GM21367 (cell line): ENCODE measurements around the gene KRTAP5-6.

ENCODE experiments used
- ATAC-seq: cut with Tn5 transposase; IDR thresholded peaks from one replicate; pipeline ENCODE4 v1.9.1; 2021; ENCODE audit not compliant: unreplicated experiment

KRTAP5-6 gene

DNA sequence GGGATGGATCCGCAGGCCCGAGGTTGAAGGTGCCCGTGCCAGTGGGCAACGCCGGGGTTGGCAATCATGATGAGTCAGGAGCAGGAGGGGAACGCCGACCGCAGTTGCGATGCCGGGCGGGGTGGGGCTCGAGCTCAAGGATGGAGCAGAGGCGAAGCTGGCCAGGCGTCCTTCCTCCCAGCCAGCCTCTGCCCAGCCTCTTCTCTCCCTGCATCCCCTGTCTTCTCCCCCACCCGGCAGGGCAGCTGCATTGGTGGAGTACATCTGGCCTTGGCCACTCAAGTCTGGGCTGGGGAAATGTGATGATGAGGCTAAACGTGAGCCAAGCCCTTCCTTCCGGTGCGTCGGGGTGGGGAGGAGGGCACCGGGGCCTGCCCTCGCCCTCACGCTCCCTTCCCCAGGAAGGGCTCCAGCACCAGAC, 49.5 kb downstream of the KRTAP5-6 start:
- ATAC-seq, result no peak

DNA sequence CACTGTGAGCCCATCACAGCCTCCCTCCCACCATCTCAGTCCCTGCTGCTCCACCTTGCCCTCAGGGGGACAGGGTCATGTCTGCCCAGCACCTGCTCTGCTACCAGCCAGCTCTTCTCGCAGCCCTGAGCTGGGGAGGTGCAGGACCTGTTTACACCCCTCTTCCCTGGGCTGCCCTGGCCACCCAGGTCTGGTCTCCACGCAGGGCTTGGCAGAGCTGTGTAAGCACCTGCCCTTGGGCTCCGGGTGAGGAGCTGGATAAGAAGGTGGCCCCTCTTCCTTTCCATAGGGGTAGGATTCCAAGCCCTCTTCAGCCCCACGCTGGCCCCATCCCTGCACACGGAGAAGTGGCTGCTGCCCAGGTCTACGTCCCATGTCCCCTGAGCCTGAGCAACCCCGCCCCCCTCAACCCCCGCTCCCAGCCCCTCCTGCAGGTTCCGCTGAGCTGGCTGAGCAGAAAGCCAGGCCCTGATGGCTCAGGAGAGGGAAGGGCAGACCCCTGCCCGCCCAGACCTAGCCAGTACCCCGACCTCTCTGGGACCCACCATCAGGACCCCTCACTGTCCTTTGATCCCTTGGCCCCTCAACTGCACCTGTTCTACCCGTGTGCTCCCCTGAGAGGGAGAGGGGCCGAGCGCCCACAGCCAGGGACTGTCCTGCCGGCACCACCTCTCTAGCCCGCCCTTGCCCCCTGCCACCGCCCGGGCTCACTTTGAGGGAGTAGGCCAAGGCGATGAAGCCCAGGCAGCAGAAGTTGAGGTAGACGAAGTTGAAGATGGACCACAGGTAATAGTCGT, 50.2 kb downstream of the KRTAP5-6 start:
- no peak for ATAC-seq
